IPS-NIHi7 (cell line): ENCODE measurements around the gene DNAJC4.
"Not testable (repeated sequence)": the region's sequence is repeated elsewhere in the genome, so short reads cannot be mapped to it uniquely, and the experiment has no call there.

Experiments
- DNase-seq: peaks from one replicate; pipeline ENCODE4 v3.0.0; 2012; ENCODE audit warnings: mixed read lengths; ENCODE audit errors: extremely low spot score

Gene DNAJC4

DNA sequence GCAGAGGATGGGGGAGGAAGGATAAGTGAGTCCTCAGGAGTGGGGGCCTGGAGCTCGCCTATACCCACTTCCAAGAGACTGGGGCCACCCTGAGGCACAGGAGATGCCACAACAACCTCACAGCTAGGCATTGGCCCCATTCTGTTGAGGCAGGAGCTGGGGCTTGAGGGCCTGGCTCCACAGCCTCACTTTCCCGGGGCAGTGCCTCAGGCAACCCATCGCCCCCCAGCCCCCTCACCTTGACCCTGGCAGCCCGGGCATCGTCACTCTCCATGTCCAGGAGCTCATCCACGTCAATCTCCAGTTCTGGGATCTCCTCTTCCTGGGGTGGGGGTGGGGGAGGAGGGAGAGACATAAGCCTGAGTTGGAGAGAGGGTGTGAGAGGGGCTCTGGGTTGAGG is 14.6 kb downstream of the DNAJC4 start:
- no peak for DNase-seq

DNA sequence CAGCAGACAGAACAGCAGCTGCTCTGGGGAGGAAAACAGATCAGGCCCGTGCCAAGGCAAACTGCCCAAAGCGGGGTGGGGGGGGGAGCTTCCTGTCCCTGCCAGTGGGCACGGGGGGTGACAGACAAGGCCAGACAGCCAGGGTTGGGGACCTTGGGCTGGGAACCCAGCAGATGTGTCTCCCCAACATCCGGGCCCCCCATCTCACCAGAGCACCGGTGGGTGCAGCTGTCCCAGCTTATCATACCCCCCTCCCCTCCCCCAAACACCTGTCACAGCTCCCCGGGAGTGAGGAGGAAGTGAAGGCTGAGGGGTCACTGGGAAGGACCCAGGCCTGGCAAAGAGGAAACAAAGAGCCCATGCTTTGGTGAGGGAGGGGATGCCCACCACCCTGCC is 15.1 kb downstream of the DNAJC4 start:
- no peak for DNase-seq

- DNase-seq, result peak; percentile 23
These were observed 15.7 kb downstream of the DNAJC4 start for GRCh38 chr11:64245797-64246620.

DNA sequence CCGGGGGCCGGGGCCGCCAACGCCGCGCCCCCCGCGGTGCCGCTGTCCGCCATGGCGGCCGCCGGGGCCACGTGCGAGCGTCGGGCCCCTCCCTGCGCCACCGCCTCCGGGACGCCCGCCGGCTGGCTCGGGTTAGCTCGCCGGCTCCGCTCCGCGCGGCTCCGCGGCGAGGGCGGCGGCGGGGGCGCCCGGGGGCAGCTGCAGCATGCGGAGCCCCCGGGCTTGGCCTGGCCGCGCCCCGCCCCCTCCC is 16.2 kb downstream of the DNAJC4 start:
- DNase-seq, result not testable (repeated sequence)

DNA sequence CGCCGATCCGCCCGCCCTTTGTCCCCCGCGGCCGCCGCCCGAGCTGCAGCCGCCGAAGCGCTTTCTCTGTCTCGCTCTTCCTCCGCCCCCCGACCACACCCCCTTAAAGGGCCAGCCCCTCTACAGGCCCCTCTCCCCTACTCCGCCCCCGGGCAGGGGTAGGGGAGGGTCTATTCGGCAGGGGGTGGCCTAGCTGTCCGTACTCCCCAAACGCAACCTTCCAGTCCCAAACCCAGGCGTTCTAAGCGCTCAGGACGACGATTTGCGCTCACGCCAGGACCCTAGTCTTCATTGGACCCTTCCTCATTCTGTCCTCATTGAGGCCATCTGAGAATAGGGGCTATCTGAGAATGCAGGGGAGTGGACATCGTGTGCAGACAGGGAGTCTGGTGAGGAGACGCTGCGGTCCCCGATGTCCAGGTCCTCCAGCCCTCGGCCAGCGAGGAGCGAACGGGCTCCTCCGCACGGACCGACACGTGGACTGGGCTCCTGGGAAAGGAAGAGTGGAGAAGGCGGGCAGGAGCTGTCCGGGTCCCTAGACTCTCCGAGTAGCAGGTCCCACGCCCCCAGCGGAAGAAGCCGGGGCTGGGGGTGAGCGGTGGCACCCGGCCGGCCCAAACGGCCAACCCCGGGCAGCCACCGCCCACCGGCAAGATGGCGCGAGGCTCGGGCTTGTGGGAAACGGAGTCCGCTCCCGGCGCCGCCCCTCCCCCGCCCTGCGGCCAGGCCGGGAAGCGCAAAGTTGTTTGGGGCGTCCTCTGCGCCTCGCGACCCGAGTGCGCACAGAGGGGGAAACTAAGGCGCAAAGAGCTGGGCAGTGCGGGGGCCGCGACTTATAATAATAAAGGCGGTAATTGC is 16.8 kb downstream of the DNAJC4 start, which contains the start of gene PPP1R14B:
Gene PPP1R14B, minus strand, starts transcription at position 73 of the 858 bp plus-strand sequence. CDS start 270 bp downstream, outside the sequence.
- peak; percentile 88 for DNase-seq

- peak; percentile 26 for DNase-seq
These were observed 17.6 kb downstream of the DNAJC4 start for GRCh38 chr11:64247729-64248531.

GRCh38 chr11:64248578-64248977 is 18.2 kb downstream of the DNAJC4 start:
- peak; percentile 39 for DNase-seq

DNA sequence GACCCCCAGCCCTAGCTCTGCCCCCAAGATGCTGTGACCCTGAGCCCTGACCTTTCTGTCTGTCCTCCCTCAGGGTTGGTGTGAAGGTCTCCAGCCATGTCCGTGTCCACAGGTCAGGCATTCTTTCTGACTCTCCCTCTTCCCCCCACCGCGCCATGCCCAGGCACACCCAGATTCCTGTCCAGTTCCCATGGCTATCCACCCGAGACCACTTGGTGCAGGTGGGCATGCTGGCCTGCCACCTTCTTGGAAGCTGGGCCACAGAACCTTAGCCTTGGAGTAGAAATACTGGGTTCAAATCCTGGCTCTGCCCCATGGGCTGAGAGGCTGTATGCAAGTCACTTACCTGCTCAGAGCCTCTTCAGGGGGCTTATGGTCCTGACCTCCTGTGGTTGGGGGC is 18.7 kb downstream of the DNAJC4 start:
- DNase-seq, result no peak

DNA sequence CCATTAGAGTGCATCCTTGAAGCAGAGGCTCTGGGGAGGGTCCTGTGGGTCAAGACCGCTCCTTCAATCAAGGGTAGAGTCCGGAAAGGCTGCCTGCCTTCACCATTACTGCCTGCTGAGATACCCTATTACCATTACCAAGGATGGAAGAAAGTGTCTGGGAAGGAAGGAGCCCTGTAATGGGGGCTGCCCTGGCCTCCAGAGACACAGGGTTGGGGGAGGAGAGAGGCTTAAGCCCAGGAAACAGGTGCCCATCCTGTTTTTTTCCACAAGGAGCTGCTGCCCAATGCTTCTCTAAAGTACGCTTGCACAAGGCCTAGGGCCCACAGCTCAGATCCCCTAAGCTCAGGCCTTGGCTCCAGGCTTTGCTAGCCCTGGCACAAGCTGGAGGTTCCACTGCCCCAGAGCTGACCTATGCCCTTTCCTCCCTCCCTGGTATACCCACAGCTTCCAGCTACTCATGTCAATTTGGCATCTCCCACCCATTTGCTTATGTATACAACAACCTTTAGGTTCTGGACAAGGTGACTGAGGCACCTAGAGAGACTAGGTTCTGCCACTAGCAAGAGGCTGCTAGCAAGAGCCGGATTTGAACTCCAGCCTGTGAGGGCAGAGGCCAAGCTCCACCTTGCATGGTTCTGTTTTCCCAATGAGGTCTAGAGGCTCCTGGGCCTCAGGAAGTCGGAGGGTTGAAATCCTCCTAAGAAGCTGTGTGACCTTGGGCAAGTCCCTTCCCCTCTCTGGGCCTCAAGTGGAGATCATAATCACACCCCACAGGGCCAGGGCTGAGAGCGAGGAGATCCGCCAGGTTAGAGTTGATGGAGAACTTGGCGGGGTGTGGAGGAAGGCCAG is 19.4 kb downstream of the DNAJC4 start:
- DNase-seq, result no peak

DNA sequence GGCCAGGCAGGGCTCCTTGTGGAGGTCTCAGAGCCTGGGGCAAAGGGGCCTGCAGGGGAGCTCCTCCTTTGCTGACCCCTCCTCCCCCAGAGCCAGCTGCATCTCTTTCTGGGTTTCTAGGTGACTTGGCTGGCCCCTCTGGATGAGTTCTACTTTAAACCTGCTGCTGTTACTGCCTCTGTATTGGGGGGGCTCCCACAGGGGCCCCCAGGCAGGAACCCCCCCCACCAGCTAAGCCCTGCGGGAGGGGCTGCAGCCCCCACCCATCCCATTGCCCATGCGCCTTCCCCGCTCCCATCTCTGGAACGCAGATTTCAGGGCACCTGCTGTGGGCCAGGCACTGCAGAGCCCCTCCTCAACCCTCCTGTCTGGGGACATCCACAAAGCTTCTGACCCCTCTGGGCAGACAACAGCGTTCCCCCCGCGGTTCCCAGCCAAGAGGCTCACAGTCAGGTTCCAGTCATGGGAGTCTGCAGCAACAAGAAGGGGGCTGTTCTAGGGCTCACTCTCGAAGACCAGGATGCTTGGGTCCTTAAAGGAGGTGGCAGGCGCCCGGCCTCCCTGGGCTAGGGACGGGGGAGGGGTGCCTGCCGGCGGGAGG is 20.2 kb downstream of the DNAJC4 start:
- no peak for DNase-seq

DNA sequence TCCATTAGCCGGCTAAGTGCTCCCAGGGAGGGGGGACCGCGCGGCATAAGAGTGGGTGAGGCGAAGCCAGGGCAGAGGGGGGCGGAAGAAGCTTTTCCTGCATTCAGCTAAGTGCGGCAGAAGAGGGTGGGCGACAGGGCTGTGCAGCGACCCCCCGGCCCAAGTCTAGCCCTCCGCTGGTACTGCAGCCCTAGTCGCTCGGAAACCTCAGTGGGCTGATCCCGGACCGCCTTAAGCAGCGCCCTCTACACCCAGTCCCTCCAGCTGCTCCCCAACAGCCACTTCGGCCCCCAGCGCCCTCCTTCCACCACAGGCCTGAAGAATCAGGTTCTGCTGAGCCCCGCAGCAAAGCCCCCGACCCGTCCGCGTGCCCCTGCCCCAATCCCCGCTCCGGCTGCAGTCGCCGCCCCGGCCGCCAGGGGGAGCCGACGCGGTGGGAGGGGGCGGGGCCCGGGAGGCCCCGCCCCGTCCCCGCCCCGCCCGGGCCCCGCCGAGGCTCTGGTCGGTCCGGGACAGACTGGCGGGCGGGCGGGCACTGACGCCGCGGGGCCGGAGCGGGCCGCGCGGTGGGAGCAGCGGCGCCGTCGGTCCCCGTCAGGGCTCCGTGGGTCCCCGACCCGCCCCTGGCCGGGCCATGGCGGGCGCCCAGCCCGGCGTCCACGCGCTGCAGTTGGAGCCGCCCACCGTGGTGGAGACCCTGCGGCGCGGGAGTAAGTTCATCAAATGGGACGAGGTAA is 20.8 kb downstream of the DNAJC4 start, which contains the start of gene PLCB3:
Gene PLCB3, plus strand, starts transcription at position 515 of the 737 bp plus-strand sequence. Its CDS starts 120 bp downstream, at position 635.
- DNase-seq, result peak; percentile 80

- DNase-seq, result no peak
These were observed 21.3 kb downstream of the DNAJC4 start for GRCh38 chr11:64251753-64252002.

GRCh38 chr11:64252003-64252872 is 21.9 kb downstream of the DNAJC4 start:
- DNase-seq, result no peak

- DNase-seq, result no peak
These were observed 22.7 kb downstream of the DNAJC4 start for GRCh38 chr11:64253043-64253442.

DNA sequence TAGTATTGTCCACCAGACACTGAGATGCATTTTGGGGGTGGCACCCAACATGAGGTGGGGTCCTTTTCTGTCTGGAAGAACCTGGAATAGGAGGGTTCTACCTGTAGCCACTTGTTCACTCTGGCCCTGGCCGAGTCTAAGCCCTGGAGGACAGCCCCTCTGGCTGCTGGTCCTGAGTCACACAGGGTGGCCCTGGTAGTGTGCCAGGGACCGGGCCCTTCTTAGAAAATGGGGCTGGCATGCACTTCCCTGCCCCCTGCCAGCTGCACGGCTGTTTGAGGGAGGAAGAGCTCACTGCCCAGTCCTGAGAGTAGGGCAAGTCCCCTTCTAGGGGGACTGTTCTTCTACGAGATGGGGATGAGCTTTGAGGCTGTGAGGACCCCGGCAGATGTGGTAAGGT is 23.1 kb downstream of the DNAJC4 start:
- no peak for DNase-seq

DNA sequence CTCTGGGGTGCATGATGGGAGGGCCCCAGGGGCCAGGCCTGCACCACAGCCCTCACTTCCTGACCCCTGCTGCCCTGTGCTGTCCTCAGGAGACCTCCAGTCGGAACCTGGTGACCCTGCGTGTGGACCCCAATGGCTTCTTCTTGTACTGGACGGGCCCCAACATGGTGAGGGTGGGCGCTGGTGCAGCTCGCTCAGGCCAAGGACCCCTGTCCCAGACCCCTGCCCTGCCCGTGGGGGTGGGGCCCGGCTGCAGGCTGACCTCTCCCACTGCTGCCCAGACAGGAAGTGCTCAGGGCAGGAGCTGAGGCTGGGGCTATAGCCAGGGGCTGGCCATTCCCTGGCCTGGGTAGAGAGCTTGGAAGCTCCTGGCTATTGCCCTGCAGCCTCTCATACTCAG is 24.0 kb downstream of the DNAJC4 start:
- DNase-seq, result no peak

- no peak for DNase-seq
These were observed 25.1 kb downstream of the DNAJC4 start for GRCh38 chr11:64255135-64256128.

GRCh38 chr11:64256300-64256699 is 26.0 kb downstream of the DNAJC4 start:
- no peak for DNase-seq
